DOHH2 (cell line): ENCODE results near the gene PIGN.

Source experiments
- H3F3A ChIP-seq: fragments of 200-600 bp; sonication (generic), shearing (Covaris generic); 2 replicates; pipeline ENCODE4 v1.6.0; 2016; ENCODE audit warnings: antibody characterized with exemption, mild to moderate bottlenecking; ENCODE audit not compliant: control insufficient read depth, insufficient read depth
- H3K27ac ChIP-seq: fragments of 200-600 bp; sonication (generic); 2 replicates; pipeline ENCODE4 v1.5.1; 2014; ENCODE audit warnings: low read depth, mild to moderate bottlenecking, low read length, moderate library complexity
- H3K27me3 ChIP-seq: fragments of 200-600 bp; sonication (generic); 2 replicates; pipeline ENCODE4 v1.6.1; 2014; ENCODE audit warnings: mild to moderate bottlenecking, low read length, mixed read lengths; ENCODE audit not compliant: control insufficient read depth
- H3K36me3 ChIP-seq: fragments of 200-600 bp; sonication (generic); 2 replicates; pipeline ENCODE4 v1.6.1; 2014; ENCODE audit warnings: mild to moderate bottlenecking, low read length, moderate library complexity, mixed read lengths; ENCODE audit not compliant: control insufficient read depth
- H3K4me1 ChIP-seq: fragments of 200-600 bp; sonication (generic); 2 replicates; pipeline ENCODE4 v1.6.1; 2014; ENCODE audit warnings: mild to moderate bottlenecking, low read length, mixed read lengths; ENCODE audit not compliant: control insufficient read depth
- H3K4me2 ChIP-seq: fragments of 200-600 bp; sonication (generic); 2 replicates; pipeline ENCODE4 v1.6.0; 2014; ENCODE audit warnings: mild to moderate bottlenecking, low read length, moderate library complexity
- H3K4me3 ChIP-seq: fragments of 200-600 bp; sonication (generic); 2 replicates; pipeline ENCODE4 v1.5.1; 2014; ENCODE audit warnings: mild to moderate bottlenecking, low read length, mixed read lengths
- H3K79me2 ChIP-seq: fragments of 200-600 bp; sonication (generic); 2 replicates; pipeline ENCODE4 v1.6.1; 2014; ENCODE audit warnings: mild to moderate bottlenecking, low read length, mixed read lengths; ENCODE audit not compliant: control insufficient read depth
- H3K9me2 ChIP-seq: fragments of 200-600 bp; sonication (generic); replicated peaks from 2 replicates; pipeline ENCODE4 v1.6.1; 2014; ENCODE audit warnings: mild to moderate bottlenecking, low read length, mixed read lengths; ENCODE audit not compliant: control insufficient read depth
- H3K9me3 ChIP-seq: fragments of 200-600 bp; sonication (generic); 2 replicates; pipeline ENCODE4 v1.6.1; 2014; ENCODE audit warnings: antibody characterized with exemption, low read length, mixed read lengths; ENCODE audit not compliant: control insufficient read depth, insufficient read depth
- H4K20me1 ChIP-seq: fragments of 200-600 bp; sonication (generic); 2 replicates; pipeline ENCODE4 v1.6.0; 2014; ENCODE audit warnings: low read depth, mild to moderate bottlenecking, antibody characterized with exemption, low read length, moderate library complexity; ENCODE audit not compliant: control insufficient read depth, insufficient read depth
- EZH2phosphoT487 ChIP-seq: fragments of 200-600 bp; sonication (generic); IDR thresholded peaks from 2 replicates; pipeline ENCODE4 v1.6.1; 2017; ENCODE audit warnings: borderline replicate concordance, mild to moderate bottlenecking, antibody characterized with exemption, low read length, moderate library complexity, mixed read lengths
- TF ChIP-seq, protein P1 (sequence below): fragments of 200-600 bp; sonication (generic); IDR thresholded peaks from one replicate; pipeline ENCODE4 v1.5.1; 2014; ENCODE audit warnings: antibody characterized with exemption, mild to moderate bottlenecking, low read depth, low read length; ENCODE audit not compliant: poor library complexity, severe bottlenecking

PIGN gene

DNA sequence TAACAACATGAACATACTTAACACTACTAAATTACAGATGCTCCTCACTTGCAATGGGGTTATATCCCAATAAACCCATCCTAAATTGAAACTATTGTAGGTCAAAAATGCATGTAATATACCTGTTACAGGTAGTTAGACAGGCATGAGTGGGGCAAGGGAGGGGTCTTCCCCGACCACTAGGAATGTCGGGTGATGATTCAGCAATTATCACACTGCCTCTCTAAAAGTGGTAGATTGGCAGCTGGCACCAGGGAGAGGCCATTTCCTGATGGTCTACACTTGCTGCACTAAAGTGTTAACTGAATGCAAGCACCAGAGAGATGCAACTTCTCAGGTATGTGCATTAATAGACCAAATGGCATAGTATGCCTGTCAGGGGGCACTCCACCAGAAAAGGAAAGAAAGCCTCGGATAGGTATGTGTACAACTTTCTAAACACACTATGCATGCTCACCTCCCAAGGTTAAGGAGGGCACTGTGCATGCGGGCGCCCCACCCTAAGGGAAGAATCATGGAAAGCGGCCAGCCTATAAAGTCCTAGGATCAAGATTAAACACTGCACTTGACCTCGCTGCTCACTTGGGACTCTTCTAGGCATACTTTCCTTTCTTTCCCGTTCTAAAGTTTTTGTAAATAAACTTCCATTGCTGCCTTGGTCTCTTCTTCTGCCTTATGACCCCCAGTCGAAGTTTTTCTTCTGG, 35.6 kb downstream of the PIGN start:
- H4K20me1 ChIP-seq, result no peaks in the 10 kb centered on the region
- H3K79me2 ChIP-seq, result no peaks in the 10 kb centered on the region
- no peak for TF ChIP-seq EZH2phosphoT487
- TF ChIP-seq, protein P1, sequence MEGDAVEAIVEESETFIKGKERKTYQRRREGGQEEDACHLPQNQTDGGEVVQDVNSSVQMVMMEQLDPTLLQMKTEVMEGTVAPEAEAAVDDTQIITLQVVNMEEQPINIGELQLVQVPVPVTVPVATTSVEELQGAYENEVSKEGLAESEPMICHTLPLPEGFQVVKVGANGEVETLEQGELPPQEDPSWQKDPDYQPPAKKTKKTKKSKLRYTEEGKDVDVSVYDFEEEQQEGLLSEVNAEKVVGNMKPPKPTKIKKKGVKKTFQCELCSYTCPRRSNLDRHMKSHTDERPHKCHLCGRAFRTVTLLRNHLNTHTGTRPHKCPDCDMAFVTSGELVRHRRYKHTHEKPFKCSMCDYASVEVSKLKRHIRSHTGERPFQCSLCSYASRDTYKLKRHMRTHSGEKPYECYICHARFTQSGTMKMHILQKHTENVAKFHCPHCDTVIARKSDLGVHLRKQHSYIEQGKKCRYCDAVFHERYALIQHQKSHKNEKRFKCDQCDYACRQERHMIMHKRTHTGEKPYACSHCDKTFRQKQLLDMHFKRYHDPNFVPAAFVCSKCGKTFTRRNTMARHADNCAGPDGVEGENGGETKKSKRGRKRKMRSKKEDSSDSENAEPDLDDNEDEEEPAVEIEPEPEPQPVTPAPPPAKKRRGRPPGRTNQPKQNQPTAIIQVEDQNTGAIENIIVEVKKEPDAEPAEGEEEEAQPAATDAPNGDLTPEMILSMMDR, result no peak
- H3K4me2 ChIP-seq, result no peak overlapping the region
- H3K27ac ChIP-seq, result no peak overlapping the region
- no peaks in the 10 kb centered on the region for H3K9me3 ChIP-seq
- H3K27me3 ChIP-seq, result no peaks in the 10 kb centered on the region
- H3K9me2 ChIP-seq, result no peaks in the 10 kb centered on the region
- H3K4me1 ChIP-seq, result 0 out of 2 replicates have a peak, but pooled peaks cover 3% of the 10 kb centered on the region
- H3F3A ChIP-seq, result no peaks in the 10 kb centered on the region
- H3K4me3 ChIP-seq, result no peak overlapping the region
- no peaks in the 10 kb centered on the region; the same call in 1 of the 2 replicates for H3K36me3 ChIP-seq

DNA sequence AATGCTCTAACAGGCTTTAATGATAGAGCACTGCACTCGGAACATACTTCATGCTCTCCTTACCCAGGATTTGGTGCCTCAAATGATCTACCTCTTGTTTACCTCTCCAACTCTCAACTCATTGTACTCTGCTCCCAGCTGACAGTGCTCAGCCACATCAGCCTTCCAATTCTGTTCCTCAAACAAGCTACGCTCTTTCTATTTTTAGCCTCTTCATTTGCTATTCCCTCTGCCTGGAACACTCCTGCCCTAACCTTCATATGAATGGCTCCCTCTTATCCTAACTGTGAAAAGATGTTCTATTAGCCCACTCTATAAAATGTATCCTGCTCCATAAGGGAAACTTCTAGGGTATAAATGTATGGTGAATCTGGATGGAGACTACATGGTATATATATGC, 42.5 kb downstream of the PIGN start:
- H3K4me3 ChIP-seq, result no peak overlapping the region
- H3F3A ChIP-seq, result no peaks in the 10 kb centered on the region
- H3K9me2 ChIP-seq, result no peaks in the 10 kb centered on the region
- H3K9me3 ChIP-seq, result no peaks in the 10 kb centered on the region
- no peaks in the 10 kb centered on the region for H3K79me2 ChIP-seq
- TF ChIP-seq, protein P1, result no peak
- TF ChIP-seq EZH2phosphoT487, result no peak
- no peak overlapping the region for H3K4me2 ChIP-seq
- no peaks in the 10 kb centered on the region for H3K4me1 ChIP-seq
- H3K36me3 ChIP-seq, result peaks cover 4% of the 10 kb centered on the region
- no peaks in the 10 kb centered on the region for H4K20me1 ChIP-seq
- H3K27ac ChIP-seq, result no peak overlapping the region
- no peaks in the 10 kb centered on the region for H3K27me3 ChIP-seq

DNA sequence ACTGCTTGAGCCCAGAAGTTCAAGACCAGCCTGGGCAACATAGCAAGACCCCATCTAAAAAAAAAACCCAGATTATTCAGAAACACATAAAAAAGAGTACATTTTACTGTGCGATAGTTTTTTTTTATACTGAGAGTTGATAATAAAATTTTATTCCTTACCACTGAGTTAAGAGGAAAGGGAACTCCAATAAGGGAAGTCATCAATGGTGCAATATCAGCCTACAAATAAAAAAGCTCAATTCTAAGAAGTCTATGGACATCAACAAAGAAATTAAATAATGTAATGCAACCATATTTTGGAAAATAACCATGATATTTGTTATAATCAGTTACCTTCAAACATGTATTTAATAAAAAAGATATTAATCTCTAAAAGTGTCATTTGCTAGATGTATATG, 46.6 kb downstream of the PIGN start:
- no peaks in the 10 kb centered on the region for H3K4me1 ChIP-seq
- TF ChIP-seq, protein P1, result no peak
- no peak for TF ChIP-seq EZH2phosphoT487
- no peaks in the 10 kb centered on the region for H3K9me3 ChIP-seq
- no peak overlapping the region for H3K4me2 ChIP-seq
- no peaks in the 10 kb centered on the region for H4K20me1 ChIP-seq
- H3K79me2 ChIP-seq, result no peaks in the 10 kb centered on the region
- no peaks in the 10 kb centered on the region for H3K9me2 ChIP-seq
- no peak overlapping the region for H3K27ac ChIP-seq
- H3K27me3 ChIP-seq, result no peaks in the 10 kb centered on the region
- no peaks in the 10 kb centered on the region for H3F3A ChIP-seq
- H3K36me3 ChIP-seq, result peaks cover 4% of the 10 kb centered on the region
- H3K4me3 ChIP-seq, result no peak overlapping the region
